Upper lobe of left lung (tissue), 6 donors: Measurements from ENCODE around the gene CEP85L. TPM values are rescaled to one million over a fixed set of nuclear protein-coding genes. Genes with fewer than 3 reads are reported as not detected.

Experiments
- ATAC-seq, 2 donors: fragments of 200-7000 bp; cut with Tn5 transposase; one replicate each; pipeline ENCODE4 v1.9.1; 2022; ENCODE audit warnings: mild to moderate bottlenecking in 2 of 2, moderate library complexity in 2 of 2; ENCODE audit not compliant: low FRiP score in 2 of 2
- DNase-seq, 2 donors: peaks; one replicate each; pipeline ENCODE4 v3.0.0-alpha.2; 2019 to 2020
- H3K27ac ChIP-seq, 4 donors: fragments of 200-600 bp; sonication (generic); one replicate each; pipeline ENCODE4 v1.5.1; 2016 to 2019
- H3K27me3 ChIP-seq, 4 donors: fragments of 200-600 bp; sonication (generic); one replicate each; pipeline ENCODE4 v1.5.1; 2017 to 2019
- H3K36me3 ChIP-seq, 4 donors: fragments of 200-600 bp; sonication (generic); one replicate each; pipeline ENCODE4 v1.5.1; 2016 to 2019
- H3K4me1 ChIP-seq, 4 donors: fragments of 200-600 bp; sonication (generic); one replicate each; pipeline ENCODE4 v1.5.1; 2018 to 2019
- H3K4me3 ChIP-seq, 4 donors: fragments of 200-600 bp; sonication (generic); one replicate each; pipeline ENCODE4 v1.5.1; 2017 to 2019; ENCODE audit warnings: mild to moderate bottlenecking in 2 of 4, moderate library complexity in 1 of 4
- H3K9me3 ChIP-seq, 4 donors: fragments of 200-600 bp; sonication (generic); one replicate each; pipeline ENCODE4 v1.5.1; 2018 to 2019
- EP300 ChIP-seq, 4 donors: sonication (generic); formaldehyde crosslinking; IDR thresholded peaks; one replicate each; pipeline ENCODE4 v1.5.1; 2017; ENCODE audit warnings: antibody characterized with exemption in 4 of 4, control low read depth in 2 of 4
- POLR2A ChIP-seq, 4 donors: fragments of 450-650 bp; IDR thresholded peaks; one replicate each; pipeline ENCODE4 v1.5.1; 2016 to 2017; ENCODE audit warnings: antibody characterized with exemption in 4 of 4, mild to moderate bottlenecking in 2 of 4
- POLR2AphosphoS5 ChIP-seq, 2 donors: sonication (generic); formaldehyde crosslinking; IDR thresholded peaks; one replicate each; pipeline ENCODE4 v1.5.1; 2017; ENCODE audit warnings: antibody characterized with exemption in 2 of 2
- WGBS, 2 donors: methylation state at CpG; one replicate each; pipeline ENCODE4 v1.1.5; 2017 to 2018; 5-methylcytosine and 5-hydroxymethylcytosine counted together
- total RNA-seq, 6 donors: library from RNA; depleted of rRNA in 4 of 6; stranded (reverse); fragments of >200 nt in 4 of 6; gene quantifications; one replicate each; pipeline versions ENCODE4 v1.1.0 to v1.2.1, GENCODE V29; 2016 to 2021
- TF ChIP-seq, protein P1 (sequence below), 6 experiments: fragments of 450-650 bp in 4 of 6; fragments of 200-600 bp in 2 of 6; sonication (generic) in 2 of 6; IDR thresholded peaks; one replicate each; pipeline ENCODE4 v1.5.1; 2016 to 2019; ENCODE audit warnings: antibody characterized with exemption in 6 of 6
- donor health status: DM: no; HTN: no; CAD: no; lungs with moderate emphysema.
- donor health status: DM: no; HTN: yes; CAD: no; lungs with severe emphysema.

CEP85L gene
- total RNA-seq, result 10 to 100 TPM in 5 of 6 donors, 1 to 10 TPM in 1; 7.5 to 22.0 (median 13.0) TPM

DNA sequence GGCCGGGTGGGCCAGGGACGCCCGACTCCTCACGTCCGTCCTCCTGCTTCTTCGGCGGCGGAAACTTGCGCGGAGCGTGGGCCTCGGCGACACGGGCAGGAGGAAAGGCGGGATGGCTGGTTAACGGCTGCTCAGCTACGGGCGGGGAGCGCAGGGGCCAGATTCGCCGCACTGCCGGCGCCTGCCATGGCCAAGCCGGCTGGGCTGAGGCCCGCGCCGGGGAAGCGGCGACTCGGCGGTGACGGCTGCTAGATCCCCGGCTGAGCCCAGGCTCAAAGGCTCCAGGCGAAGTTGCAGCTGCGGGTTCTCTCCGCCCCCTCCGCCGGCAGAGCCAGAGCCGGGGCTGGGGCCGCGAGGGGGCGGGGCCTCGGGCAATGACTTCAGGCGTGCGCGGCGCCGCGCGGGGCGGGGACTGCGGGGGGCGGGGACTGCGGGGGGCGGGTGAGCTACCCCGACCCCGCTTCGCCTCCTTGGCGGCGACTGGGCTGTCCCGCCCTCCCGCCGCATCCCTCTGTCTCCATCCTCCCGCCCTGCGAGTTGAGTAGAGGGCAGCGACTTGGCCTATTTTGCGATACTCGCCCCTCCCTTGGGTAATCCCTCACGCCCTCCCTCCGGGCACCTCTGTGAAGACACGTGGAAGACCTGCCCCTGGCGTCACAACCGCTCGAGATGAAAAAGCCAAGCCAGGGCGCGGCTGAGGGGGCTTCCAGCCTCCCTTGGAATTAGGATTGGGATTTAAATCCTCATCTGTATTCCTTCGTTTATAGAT, at the start of gene CEP85L:
Gene CEP85L (minus strand): TSS at position 310 of the 769 bp plus-strand sequence. CDS start 322 bp downstream, outside the sequence.
- TF ChIP-seq, protein P1, sequence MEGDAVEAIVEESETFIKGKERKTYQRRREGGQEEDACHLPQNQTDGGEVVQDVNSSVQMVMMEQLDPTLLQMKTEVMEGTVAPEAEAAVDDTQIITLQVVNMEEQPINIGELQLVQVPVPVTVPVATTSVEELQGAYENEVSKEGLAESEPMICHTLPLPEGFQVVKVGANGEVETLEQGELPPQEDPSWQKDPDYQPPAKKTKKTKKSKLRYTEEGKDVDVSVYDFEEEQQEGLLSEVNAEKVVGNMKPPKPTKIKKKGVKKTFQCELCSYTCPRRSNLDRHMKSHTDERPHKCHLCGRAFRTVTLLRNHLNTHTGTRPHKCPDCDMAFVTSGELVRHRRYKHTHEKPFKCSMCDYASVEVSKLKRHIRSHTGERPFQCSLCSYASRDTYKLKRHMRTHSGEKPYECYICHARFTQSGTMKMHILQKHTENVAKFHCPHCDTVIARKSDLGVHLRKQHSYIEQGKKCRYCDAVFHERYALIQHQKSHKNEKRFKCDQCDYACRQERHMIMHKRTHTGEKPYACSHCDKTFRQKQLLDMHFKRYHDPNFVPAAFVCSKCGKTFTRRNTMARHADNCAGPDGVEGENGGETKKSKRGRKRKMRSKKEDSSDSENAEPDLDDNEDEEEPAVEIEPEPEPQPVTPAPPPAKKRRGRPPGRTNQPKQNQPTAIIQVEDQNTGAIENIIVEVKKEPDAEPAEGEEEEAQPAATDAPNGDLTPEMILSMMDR (IDR thresholded peaks at IDR 0.05), result peak in 2 of 6 experiments; percentile 20 to 49
- TF ChIP-seq POLR2AphosphoS5 (IDR thresholded peaks at IDR 0.05) (peak; percentile 20 to 89), EP300 (IDR thresholded peaks at IDR 0.05) (no peak), POLR2A (IDR thresholded peaks at IDR 0.05) (peak in 3 of 4 donors; percentile 64 to 86 (median 85))
- Histone ChIP-seq H3K27ac (peak within 1 kb of the TSS; percentile 96 to 99 (median 97)), H3K4me3 (peak within 1 kb of the TSS; percentile 71 to 93 (median 80)), H3K27me3 (no peaks in the 10 kb centered on the region), H3K4me1 (peaks cover 13 to 20% (median 15%) of the 10 kb centered on the region in 4 donors), H3K36me3 (no peaks in the 10 kb centered on the region), H3K9me3 (no peaks in the 10 kb centered on the region)
- ATAC-seq (peak; percentile 96 to 99), DNase-seq (peak; percentile 92 to 99)
- WGBS, 2 donors, result 1 to 8% methylated on average over 9 to 22 of the region's 77 CpGs

DNA sequence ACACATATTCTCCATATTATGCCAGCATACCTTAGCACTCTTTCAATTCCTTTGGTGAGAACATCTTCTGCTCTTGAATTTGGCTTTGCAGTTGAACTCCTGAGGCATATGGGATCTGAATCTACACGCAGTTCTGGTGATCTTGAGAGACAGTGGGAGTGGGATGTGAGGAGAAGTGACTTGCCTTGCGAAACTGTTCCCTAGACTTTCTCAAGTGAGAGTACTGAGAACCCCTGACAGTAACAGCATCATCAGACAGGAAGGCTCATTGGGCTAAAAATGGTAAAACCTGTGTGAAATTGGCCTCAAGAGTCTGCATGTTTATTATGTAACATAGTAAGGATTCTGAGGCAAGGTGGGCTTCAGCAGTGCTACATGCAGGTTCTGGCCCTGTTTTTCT, 49.1 kb upstream of the CEP85L start:
- no peak for DNase-seq
- H3K4me3 ChIP-seq, result no peak overlapping the region
- no peaks in the 10 kb centered on the region for H3K27me3 ChIP-seq
- no peaks in the 10 kb centered on the region for H3K9me3 ChIP-seq
- no peak for ATAC-seq
- no peaks in the 10 kb centered on the region for H3K36me3 ChIP-seq
- no peak overlapping the region for H3K27ac ChIP-seq
- H3K4me1 ChIP-seq, result peaks cover 0 to 4% (median 2%) of the 10 kb centered on the region in 4 donors
- TF ChIP-seq, protein P1 (IDR thresholded peaks at IDR 0.05), result no peak
- no peak for TF ChIP-seq EP300 (IDR thresholded peaks at IDR 0.05)
- 90 to 91% methylated on average over 2 of the region's 2 CpGs for WGBS, 2 donors

DNA sequence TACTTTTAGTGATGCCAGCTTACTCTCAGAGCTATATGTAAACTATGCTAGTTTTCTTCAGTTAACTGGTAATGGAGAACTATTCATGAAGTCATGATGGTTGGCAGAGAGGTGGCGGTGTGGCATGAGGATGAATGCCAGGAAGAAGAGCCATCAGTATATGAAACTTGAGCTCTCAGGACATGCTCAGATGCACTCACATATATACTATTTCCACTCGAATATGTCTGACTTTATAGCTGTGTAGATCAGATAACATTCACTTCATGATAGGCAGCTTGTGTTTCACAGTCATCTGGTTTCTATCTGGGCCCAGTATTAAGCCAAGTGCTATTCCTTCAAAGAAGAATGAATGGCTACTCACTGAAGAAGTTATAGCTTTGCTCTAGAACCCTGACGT, 46.2 kb upstream of the CEP85L start:
- ATAC-seq (no peak), DNase-seq (no peak)
- Histone ChIP-seq H3K4me3 (no peak overlapping the region), H3K36me3 (no peaks in the 10 kb centered on the region), H3K27me3 (no peaks in the 10 kb centered on the region), H3K9me3 (no peaks in the 10 kb centered on the region), H3K4me1 (no peaks in the 10 kb centered on the region), H3K27ac (no peak overlapping the region)
- TF ChIP-seq EP300 (IDR thresholded peaks at IDR 0.05), result no peak
- no peak for TF ChIP-seq POLR2A (IDR thresholded peaks at IDR 0.05)
- no peak for TF ChIP-seq POLR2AphosphoS5 (IDR thresholded peaks at IDR 0.05)
- TF ChIP-seq, protein P1 (IDR thresholded peaks at IDR 0.05), result no peak
- 78 to 80% methylated on average over 3 of the region's 3 CpGs for WGBS, 2 donors

DNA sequence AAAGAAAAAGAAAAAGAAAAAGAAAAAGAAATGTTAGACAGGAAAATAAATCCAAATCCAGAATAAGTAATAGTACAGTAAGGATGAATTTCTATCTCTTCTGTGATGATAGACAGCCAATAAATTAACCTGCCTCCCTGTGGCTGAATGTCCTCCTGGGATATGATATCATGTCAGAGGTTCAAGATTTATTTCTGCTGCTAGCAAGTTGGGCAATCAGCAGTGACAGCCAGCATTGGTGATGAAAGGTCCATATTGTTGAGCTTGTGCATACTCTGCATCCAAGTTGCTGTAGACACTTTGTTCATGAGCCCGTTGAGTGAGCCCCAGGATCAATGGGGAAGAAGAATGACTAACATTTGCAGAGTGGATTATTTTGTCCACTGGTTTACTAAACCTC, 44.9 kb upstream of the CEP85L start:
- ATAC-seq, result no peak
- 75 to 88% methylated on average over 1 of the region's 1 CpG for WGBS, 2 donors

More for the DNA sequence above, 44.9 kb upstream of the CEP85L start:
- DNase-seq, result no peak
- no peaks in the 10 kb centered on the region for H3K4me1 ChIP-seq
- no peak overlapping the region for H3K4me3 ChIP-seq
- no peaks in the 10 kb centered on the region for H3K9me3 ChIP-seq
- no peaks in the 10 kb centered on the region for H3K36me3 ChIP-seq
- no peaks in the 10 kb centered on the region for H3K27me3 ChIP-seq
- no peak for TF ChIP-seq POLR2AphosphoS5 (IDR thresholded peaks at IDR 0.05)
- TF ChIP-seq POLR2A (IDR thresholded peaks at IDR 0.05), result no peak
- TF ChIP-seq EP300 (IDR thresholded peaks at IDR 0.05), result no peak
- TF ChIP-seq, protein P1 (IDR thresholded peaks at IDR 0.05), result no peak
- no peak overlapping the region for H3K27ac ChIP-seq
